Adrenal gland (tissue), 12 donors: ENCODE data around the gene ABLIM2. TPM values are rescaled to one million over a fixed set of nuclear protein-coding genes. Genes with fewer than 3 reads are reported as not detected.

Experiments used
- DNase-seq, 7 donors: peaks; one replicate each; pipeline ENCODE4 v3.0.0-alpha.2; 2019 to 2020
- H3K27ac ChIP-seq, 5 donors: fragments of 200-600 bp; sonication (generic) in 4 of 5; 1 replicate in 3 of 5; 2 replicates in 2 of 5; pipeline versions ENCODE4 v1.5.1 to v1.8.0; 2016 to 2020; ENCODE audit warnings: mild to moderate bottlenecking in 1 of 5
- H3K27me3 ChIP-seq: fragments of 200-600 bp; 2 replicates; pipeline ENCODE4 v1.8.0; 2021
- H3K36me3 ChIP-seq, 2 donors: fragments of 200-600 bp; replicated peaks in 1 of 2; 1 replicate in 1 of 2; 2 replicates in 1 of 2; pipeline versions ENCODE4 v1.5.1 to v1.8.0; 2018 to 2022
- H3K4me1 ChIP-seq, 2 donors: fragments of 200-600 bp; replicated peaks in 1 of 2; 1 replicate in 1 of 2; 2 replicates in 1 of 2; pipeline versions ENCODE4 v1.5.1 to v1.8.0; 2018 to 2021
- H3K4me3 ChIP-seq, 4 donors: fragments of 200-600 bp; sonication (generic) in 3 of 4; one replicate each; pipeline ENCODE4 v1.5.1; 2016 to 2018
- H3K9me3 ChIP-seq, 3 donors: fragments of 200-600 bp; sonication (generic) in 1 of 3; replicated peaks in 1 of 3; 1 replicate in 2 of 3; 2 replicates in 1 of 3; pipeline versions ENCODE4 v1.5.1 to v1.8.0; 2016 to 2021
- CTCF ChIP-seq, 6 experiments: fragments of 450-650 bp in 4 of 6; fragments of 200-600 bp in 2 of 6; sonication (generic) in 1 of 6; IDR thresholded peaks; 1 replicate in 5 of 6; 2 replicates in 1 of 6; pipeline versions ENCODE4 v1.5.1 to v1.8.0; 2016 to 2021; ENCODE audit warnings: antibody characterized with exemption in 6 of 6, mild to moderate bottlenecking in 2 of 6, moderate library complexity in 1 of 6
- POLR2A ChIP-seq, 2 donors: fragments of 450-650 bp; IDR thresholded peaks; one replicate each; pipeline ENCODE4 v1.6.1; 2017; ENCODE audit warnings: antibody characterized with exemption in 2 of 2, mild to moderate bottlenecking in 2 of 2, moderate library complexity in 1 of 2
- WGBS, 4 donors: extraction: QIAGEN DNeasy Blood & Tissue Kit in 2 of 4; methylation state at CpG; one replicate each; pipeline versions ENCODE4 v1.1.5 to v1.1.7; 2013 to 2017; 5-methylcytosine and 5-hydroxymethylcytosine counted together
- intact Hi-C, 2 donors: fragments of 100-400 bp; cut with DNase I; formaldehyde crosslinking; loops; one replicate each; pipeline versions ENCODE4 v1.14.1 to v1.15.0; 2022 to 2023
- polyA plus RNA-seq, 3 donors: library from polyadenylated mRNA; stranded (reverse); fragments of 200-250 nt in 2 of 3; fragments of 350-450 nt in 1 of 3; fragmentation: Illumina TruSeq in 1 of 3; extraction: RNeasy Lipid Tissue Mini Kit (QIAGEN cat#74804) in 1 of 3; gene quantifications; one replicate each; pipeline ENCODE4 v1.2.3, GENCODE V29; 2013 to 2014
- total RNA-seq, 9 donors: library from RNA; depleted of rRNA in 4 of 9; stranded (reverse); fragments of >200 nt in 4 of 9; fragments of 120-200 nt in 1 of 9; fragmentation: NEBNext Ultra II Directional in 1 of 9; extraction: Animal tissue kit (Norgen Biotek cat#: 25700) in 1 of 9; gene quantifications; one replicate each; pipeline versions ENCODE4 v1.1.0 to v1.2.4, GENCODE V29; 2013 to 2023
- donor health status: healthy with polysubstance abuse.
- donor health status: Bipolar disorder and iron deficiency.
- donor health status: DM: yes; HTN: yes; CAD: no.
- donor health status: DM: no; HTN: no; CAD: no.
- donor health status: DM: no; HTN: no; CAD: no.
- donor health status: DM: yes; HTN: yes; CAD: no.

Gene ABLIM2
- total and polyA plus RNA-seq, 12 donors = 5.8 to 31.2 (median 14.6) TPM

- Histone ChIP-seq H3K9me3 (no peaks in the 10 kb centered on the region), H3K36me3 (no peaks in the 10 kb centered on the region), H3K27me3 (no peaks in the 10 kb centered on the region), H3K4me1 (no peaks in the 10 kb centered on the region), H3K27ac (no peak overlapping the region), H3K4me3 (no peak overlapping the region)
- DNase-seq = no peak
- no peak for TF ChIP-seq POLR2A (IDR thresholded peaks at IDR 0.05)
- TF ChIP-seq CTCF (IDR thresholded peaks at IDR 0.05) = no peak
- intact Hi-C loops = no loop called here
- WGBS, 4 donors = 33 to 96% (median 69%) methylated on average over 3 to 8 of the region's 8 CpGs
Measured at GRCh38 chr4:8123389-8123788, 35.2 kb downstream of the ABLIM2 start.

GRCh38 chr4:8122746-8123145 is 35.9 kb downstream of the ABLIM2 start:
- WGBS, 4 donors = 89 to 94% (median 93%) methylated on average over 8 to 10 of the region's 10 CpGs
- intact Hi-C loops = no loop called here
- Histone ChIP-seq H3K27ac (no peak overlapping the region), H3K4me1 (no peaks in the 10 kb centered on the region), H3K4me3 (no peak overlapping the region), H3K36me3 (no peaks in the 10 kb centered on the region), H3K27me3 (no peaks in the 10 kb centered on the region), H3K9me3 (no peaks in the 10 kb centered on the region)
- DNase-seq = no peak
- TF ChIP-seq POLR2A (IDR thresholded peaks at IDR 0.05) = no peak
- no peak for TF ChIP-seq CTCF (IDR thresholded peaks at IDR 0.05)

GRCh38 chr4:8121292-8122015 is 37.2 kb downstream of the ABLIM2 start:
- DNase-seq = no peak
- Histone ChIP-seq H3K27ac (no peak overlapping the region), H3K36me3 (no peaks in the 10 kb centered on the region), H3K4me1 (no peaks in the 10 kb centered on the region), H3K4me3 (no peak overlapping the region), H3K9me3 (no peaks in the 10 kb centered on the region), H3K27me3 (no peaks in the 10 kb centered on the region)
- intact Hi-C loops = no loop called here
- WGBS, 4 donors = 89 to 93% (median 91%) methylated on average over 7 to 16 of the region's 16 CpGs
- TF ChIP-seq POLR2A (IDR thresholded peaks at IDR 0.05) = no peak
- TF ChIP-seq CTCF (IDR thresholded peaks at IDR 0.05) = no peak

- no peaks in the 10 kb centered on the region for H3K27me3 ChIP-seq
- no peak overlapping the region for H3K27ac ChIP-seq
- H3K4me1 ChIP-seq = no peaks in the 10 kb centered on the region
- WGBS, 4 donors = 81 to 86% (median 84%) methylated on average over 11 to 12 of the region's 12 CpGs
- no peak for DNase-seq
- no peaks in the 10 kb centered on the region for H3K36me3 ChIP-seq
- H3K9me3 ChIP-seq = no peaks in the 10 kb centered on the region
- TF ChIP-seq POLR2A (IDR thresholded peaks at IDR 0.05) = no peak
- no peak for TF ChIP-seq CTCF (IDR thresholded peaks at IDR 0.05)
- intact Hi-C loops = no loop called here
- no peak overlapping the region for H3K4me3 ChIP-seq
Measured at GRCh38 chr4:8120501-8120900, 38.1 kb downstream of the ABLIM2 start.
